Stomach (tissue), 9 donors: ENCODE results near the gene CRABP1. TPM values are rescaled to one million over a fixed set of nuclear protein-coding genes. Genes with fewer than 3 reads are reported as not detected.

Source experiments
- DNase-seq, 2 donors: peaks; one replicate each; pipeline versions ENCODE4 v3.0.0 to v3.0.0-alpha.2; 2013 to 2019
- H3K27ac ChIP-seq, 5 donors: fragments of 200-600 bp in 4 of 5; sonication (generic) in 4 of 5; one replicate each; pipeline ENCODE4 v1.5.1; 2013 to 2019; ENCODE audit warnings: mild to moderate bottlenecking in 1 of 5, moderate library complexity in 1 of 5
- H3K27me3 ChIP-seq, 3 donors: fragments of 200-600 bp; sonication (generic); one replicate each; pipeline ENCODE4 v1.5.1; 2017 to 2019; ENCODE audit warnings: mixed run types in 1 of 3
- H3K36me3 ChIP-seq, 4 donors: fragments of 200-600 bp; sonication (generic); 1 replicate in 3 of 4; 2 replicates in 1 of 4; pipeline ENCODE4 v1.5.1; 2016 to 2019
- H3K4me1 ChIP-seq, 4 donors: fragments of 200-600 bp; sonication (generic); one replicate each; pipeline ENCODE4 v1.5.1; 2016 to 2019
- H3K4me3 ChIP-seq, 4 donors: fragments of 200-600 bp; sonication (generic) in 3 of 4; one replicate each; pipeline ENCODE4 v1.5.1; 2016 to 2019; ENCODE audit warnings: mild to moderate bottlenecking in 1 of 4
- H3K9me3 ChIP-seq, 4 donors: fragments of 200-600 bp; sonication (generic); one replicate each; pipeline ENCODE4 v1.5.1; 2016 to 2019
- CTCF ChIP-seq, 7 experiments: fragments of 450-650 bp in 4 of 7; fragments of 200-600 bp in 3 of 7; sonication (generic) in 3 of 7; IDR thresholded peaks; one replicate each; pipeline ENCODE4 v1.5.1; 2016 to 2019; ENCODE audit warnings: antibody characterized with exemption in 7 of 7, control low read depth in 2 of 7, mild to moderate bottlenecking in 1 of 7
- EP300 ChIP-seq: sonication (generic); formaldehyde crosslinking; IDR thresholded peaks from one replicate; pipeline ENCODE4 v1.6.1; 2017; ENCODE audit warnings: antibody characterized with exemption
- POLR2A ChIP-seq, 4 donors: fragments of 450-650 bp; IDR thresholded peaks; one replicate each; pipeline ENCODE4 v1.6.1; 2016; ENCODE audit warnings: antibody characterized with exemption in 4 of 4, control low read depth in 2 of 4, mild to moderate bottlenecking in 1 of 4, moderate library complexity in 1 of 4
- POLR2AphosphoS5 ChIP-seq, 3 donors: sonication (generic); formaldehyde crosslinking; IDR thresholded peaks; one replicate each; pipeline ENCODE4 v1.6.1; 2016; ENCODE audit warnings: antibody characterized with exemption in 3 of 3
- WGBS, 5 donors: extraction: QIAGEN DNeasy Blood & Tissue Kit in 3 of 5; methylation state at CpG; one replicate each; pipeline versions ENCODE4 v1.1.5 to v1.1.7; 2013 to 2018; 5-methylcytosine and 5-hydroxymethylcytosine counted together
- intact Hi-C: fragments of 100-400 bp; cut with DNase I; formaldehyde crosslinking; loops from one replicate; pipeline ENCODE4 v1.15.1; 2023; ENCODE audit warnings: low total_unique reads
- polyA plus RNA-seq, 3 donors: library from polyadenylated mRNA; stranded (reverse); fragments of 200-250 nt; gene quantifications; one replicate each; pipeline ENCODE4 v1.2.3, GENCODE V29; 2013
- total RNA-seq, 5 donors: library from RNA; depleted of rRNA; stranded (reverse); fragments of >200 nt; gene quantifications; one replicate each; pipeline versions ENCODE4 v1.1.0 to v1.2.3, GENCODE V29; 2014 to 2016
- donor health status: healthy with polysubstance abuse.
- donor health status: Bipolar disorder and iron deficiency.
- donor health status: healthy.

CRABP1 gene
- total and polyA plus RNA-seq, 8 donors: 0.62 to 4.9 (median 2.8) TPM; not detected in 5

GRCh38 chr15:78384651-78385050, 44.5 kb downstream of the CRABP1 start:
- H3K27ac ChIP-seq: no peak overlapping the region
- H3K4me3 ChIP-seq: no peak overlapping the region
- TF ChIP-seq CTCF (IDR thresholded peaks at IDR 0.05): no peak
- TF ChIP-seq EP300: no peak
- TF ChIP-seq POLR2A (IDR thresholded peaks at IDR 0.05): no peak
- TF ChIP-seq POLR2AphosphoS5 (IDR thresholded peaks at IDR 0.05): no peak
- DNase-seq: peak in 1 of 2 donors; percentile 11
- H3K9me3 ChIP-seq: no peaks in the 10 kb centered on the region
- no peaks in the 10 kb centered on the region for H3K4me1 ChIP-seq
- H3K36me3 ChIP-seq: no peaks in the 10 kb centered on the region
- H3K27me3 ChIP-seq: peaks cover 0 to 38% (median 5%) of the 10 kb centered on the region in 3 donors
- intact Hi-C loops: no loop called here
- WGBS, 5 donors: 87 to 95% (median 94%) methylated on average over 7 of the region's 7 CpGs

GRCh38 chr15:78387246-78388037, 47.3 kb downstream of the CRABP1 start:
- H3K4me1 ChIP-seq: no peaks in the 10 kb centered on the region
- intact Hi-C loops: no loop called here
- DNase-seq: peak; percentile 1 to 39
- no peaks in the 10 kb centered on the region for H3K9me3 ChIP-seq
- TF ChIP-seq POLR2AphosphoS5 (IDR thresholded peaks at IDR 0.05): no peak
- no peak for TF ChIP-seq EP300
- TF ChIP-seq POLR2A (IDR thresholded peaks at IDR 0.05): no peak
- no peak for TF ChIP-seq CTCF (IDR thresholded peaks at IDR 0.05)
- WGBS, 5 donors: 71 to 80% (median 75%) methylated on average over 6 of the region's 6 CpGs
- peaks cover 0 to 27% (median 5%) of the 10 kb centered on the region in 3 donors for H3K27me3 ChIP-seq
- H3K36me3 ChIP-seq: no peaks in the 10 kb centered on the region
- H3K4me3 ChIP-seq: no peak overlapping the region
- no peak overlapping the region for H3K27ac ChIP-seq

- Histone ChIP-seq H3K36me3 (no peaks in the 10 kb centered on the region), H3K9me3 (no peaks in the 10 kb centered on the region), H3K4me1 (no peaks in the 10 kb centered on the region), H3K4me3 (no peak overlapping the region), H3K27me3 (peaks cover 0 to 26% (median 5%) of the 10 kb centered on the region in 3 donors), H3K27ac (no peak overlapping the region)
- 77 to 85% (median 83%) methylated on average over 12 of the region's 12 CpGs for WGBS, 5 donors
- TF ChIP-seq CTCF (IDR thresholded peaks at IDR 0.05) (no peak), POLR2AphosphoS5 (IDR thresholded peaks at IDR 0.05) (no peak), EP300 (no peak), POLR2A (IDR thresholded peaks at IDR 0.05) (no peak)
- intact Hi-C loops: no loop called here
- DNase-seq: peak in 1 of 2 donors; percentile 14
These were observed 48.7 kb downstream of the CRABP1 start for GRCh38 chr15:78388865-78389264.

GRCh38 chr15:78389322-78389721, 49.2 kb downstream of the CRABP1 start:
- no peak overlapping the region for H3K27ac ChIP-seq
- no peaks in the 10 kb centered on the region for H3K9me3 ChIP-seq
- WGBS, 5 donors: 49 to 79% (median 72%) methylated on average over 4 to 7 of the region's 7 CpGs
- peak; percentile 10 to 68 for DNase-seq
- TF ChIP-seq CTCF (IDR thresholded peaks at IDR 0.05) (no peak), POLR2AphosphoS5 (IDR thresholded peaks at IDR 0.05) (no peak), POLR2A (IDR thresholded peaks at IDR 0.05) (no peak), EP300 (no peak)
- no peak overlapping the region for H3K4me3 ChIP-seq
- no peaks in the 10 kb centered on the region for H3K4me1 ChIP-seq
- intact Hi-C loops: no loop called here
- H3K27me3 ChIP-seq: peaks cover 0 to 22% (median 5%) of the 10 kb centered on the region in 3 donors
- H3K36me3 ChIP-seq: no peaks in the 10 kb centered on the region
